CD4-positive, alpha-beta T cell treated with Interleukin-6 at 100 ng/mL for 8 hours (primary cell): ENCODE results near the gene AIDA.
A peak's percentile ranks its signal among the peaks of the same experiment; 100 is the strongest.

Experiments
- DNase-seq: peaks from one replicate; pipeline ENCODE4 v3.0.0-alpha.2; 2020; ENCODE audit warnings: mixed read lengths, low spot score

The AIDA gene

GRCh38 chr1:222643938-222644635 lies 68.2 kb downstream of the AIDA start:
- DNase-seq: peak; percentile 96

- DNase-seq: no peak
Observed at GRCh38 chr1:222643606-222643937, 68.7 kb downstream of the AIDA start.

- no peak for DNase-seq
Observed at GRCh38 chr1:222642468-222642867, 69.8 kb downstream of the AIDA start.

- DNase-seq: no peak
Observed at GRCh38 chr1:222641269-222641948, 70.9 kb downstream of the AIDA start.

- DNase-seq: peak; percentile 80
Observed at GRCh38 chr1:222634180-222635013, 77.9 kb downstream of the AIDA start.

GRCh38 chr1:222632749-222633148 lies 79.5 kb downstream of the AIDA start:
- DNase-seq: no peak

GRCh38 chr1:222631611-222632208 lies 80.6 kb downstream of the AIDA start:
- DNase-seq: no peak

GRCh38 chr1:222629921-222630535 lies 82.3 kb downstream of the AIDA start:
- no peak for DNase-seq

- no peak for DNase-seq
Observed at GRCh38 chr1:222627232-222627631, 85.1 kb downstream of the AIDA start.

- DNase-seq: no peak
Observed at GRCh38 chr1:222624214-222624613, 88.1 kb downstream of the AIDA start.

GRCh38 chr1:222623458-222623857 lies 88.8 kb downstream of the AIDA start:
- DNase-seq: no peak

GRCh38 chr1:222622765-222623164 lies 89.5 kb downstream of the AIDA start:
- no peak for DNase-seq

- no peak for DNase-seq
Observed at GRCh38 chr1:222620566-222620965, 91.7 kb downstream of the AIDA start.

- DNase-seq: no peak
Observed at GRCh38 chr1:222618880-222619596, 93.3 kb downstream of the AIDA start.
